ENCODE results near the gene RALGPS1.

RALGPS1 gene

GRCh38 chr9:127181315-127181580 lies 266.7 kb downstream of the RALGPS1 start:
- H3K4me3 ChIP-seq (ENCODE audit: low read depth, low read length) = no peak overlapping the region
- TF ChIP-seq CTCF (IDR thresholded peaks at IDR 0.05; ENCODE audit: borderline replicate concordance, insufficient read depth, low read depth, low read length) = no peak

- no peak for TF ChIP-seq CTCF (IDR thresholded peaks at IDR 0.05; ENCODE audit: borderline replicate concordance, insufficient read depth, low read depth, low read length)
- no peak overlapping the region for H3K4me3 ChIP-seq (ENCODE audit: low read depth, low read length)
Observed at GRCh38 chr9:127181595-127182190, 267.1 kb downstream of the RALGPS1 start.

GRCh38 chr9:127182901-127183746 lies 268.5 kb downstream of the RALGPS1 start:
- no peak for TF ChIP-seq CTCF (IDR thresholded peaks at IDR 0.05; ENCODE audit: borderline replicate concordance, insufficient read depth, low read depth, low read length)
- no peak overlapping the region for H3K4me3 ChIP-seq (ENCODE audit: low read depth, low read length)

- no peak overlapping the region for H3K4me3 ChIP-seq (ENCODE audit: low read depth, low read length)
- no peak for TF ChIP-seq CTCF (IDR thresholded peaks at IDR 0.05; ENCODE audit: borderline replicate concordance, insufficient read depth, low read depth, low read length)
Observed at GRCh38 chr9:127183814-127184582, 269.4 kb downstream of the RALGPS1 start.

- no peak overlapping the region for H3K4me3 ChIP-seq (ENCODE audit: low read depth, low read length)
- no peak for TF ChIP-seq CTCF (IDR thresholded peaks at IDR 0.05; ENCODE audit: borderline replicate concordance, insufficient read depth, low read depth, low read length)
Observed at GRCh38 chr9:127184641-127185040, 270.1 kb downstream of the RALGPS1 start.

- no peak overlapping the region for H3K4me3 ChIP-seq (ENCODE audit: low read depth, low read length)
- no peak for TF ChIP-seq CTCF (IDR thresholded peaks at IDR 0.05; ENCODE audit: borderline replicate concordance, insufficient read depth, low read depth, low read length)
Observed at GRCh38 chr9:127185181-127185580, 270.6 kb downstream of the RALGPS1 start.

Data from GM12875 (cell line).